ENCODE data around the gene TUBA4A.

- no peak for TF ChIP-seq CTCF (IDR thresholded peaks at IDR 0.05)
- no peak for TF ChIP-seq POLR2AphosphoS5 (IDR thresholded peaks at IDR 0.05)
- TF ChIP-seq POLR2A (IDR thresholded peaks at IDR 0.05): no peak
Observed at GRCh38 chr2:219286436-219287115, 32.9 kb upstream of the TUBA4A start.
